Measurements from ENCODE around the gene GIPC3. TPM values are rescaled to one million over a fixed set of nuclear protein-coding genes. Genes with fewer than 3 reads are reported as not detected.

Gene GIPC3
- total RNA-seq, 1 donor from 2014 or later, result 1.8 TPM

DNA sequence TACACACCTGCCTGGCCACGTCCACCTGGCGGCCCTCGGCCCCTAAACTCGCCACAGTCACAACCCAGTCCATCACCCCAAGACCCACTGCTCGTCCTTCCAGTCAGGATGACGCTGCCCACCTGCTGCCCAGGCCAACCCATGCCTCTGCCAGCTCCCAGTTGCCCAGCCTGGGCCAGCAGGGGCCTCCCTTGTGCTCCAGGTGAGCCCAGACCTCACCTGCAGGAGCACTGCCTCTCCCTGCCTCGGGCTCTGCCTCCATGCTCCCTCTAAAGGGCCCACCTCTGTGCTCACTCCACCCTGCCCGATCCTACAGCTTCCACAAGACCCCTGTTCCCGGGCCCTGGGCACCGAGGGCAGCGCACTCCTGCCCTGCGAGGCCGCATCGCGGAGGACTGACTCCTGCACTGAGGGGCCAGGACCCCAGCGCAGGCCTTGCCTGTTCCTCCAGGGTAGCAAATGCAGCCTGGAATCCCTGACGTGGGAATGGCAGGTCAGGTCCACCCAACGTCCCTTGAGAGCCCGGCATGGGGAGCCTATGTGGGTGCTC lies 49.3 kb downstream of the GIPC3 start:
- no peak for DNase-seq (ENCODE audit: low spot score)

DNA sequence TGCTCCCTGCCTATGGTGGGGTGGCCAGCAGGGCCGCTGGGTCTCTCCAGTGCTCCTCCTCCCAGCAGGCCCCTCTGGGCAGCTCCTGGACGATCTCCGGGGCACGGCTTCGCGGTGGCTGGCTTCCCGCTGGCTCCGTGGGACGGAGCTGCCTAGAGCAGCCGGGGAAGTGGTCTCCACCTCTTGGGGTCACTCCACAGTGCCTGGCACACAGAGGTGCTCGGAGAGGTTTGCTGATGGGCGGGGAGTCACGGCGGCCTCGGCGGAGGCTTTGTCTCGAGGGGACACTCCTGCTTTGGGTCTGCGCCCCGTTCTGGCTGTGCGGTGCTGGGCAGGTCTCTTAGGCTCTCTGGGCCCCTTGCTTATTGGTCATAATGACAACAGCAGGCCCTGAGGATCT lies 51.2 kb downstream of the GIPC3 start:
- DNase-seq (ENCODE audit: low spot score), result no peak

DNA sequence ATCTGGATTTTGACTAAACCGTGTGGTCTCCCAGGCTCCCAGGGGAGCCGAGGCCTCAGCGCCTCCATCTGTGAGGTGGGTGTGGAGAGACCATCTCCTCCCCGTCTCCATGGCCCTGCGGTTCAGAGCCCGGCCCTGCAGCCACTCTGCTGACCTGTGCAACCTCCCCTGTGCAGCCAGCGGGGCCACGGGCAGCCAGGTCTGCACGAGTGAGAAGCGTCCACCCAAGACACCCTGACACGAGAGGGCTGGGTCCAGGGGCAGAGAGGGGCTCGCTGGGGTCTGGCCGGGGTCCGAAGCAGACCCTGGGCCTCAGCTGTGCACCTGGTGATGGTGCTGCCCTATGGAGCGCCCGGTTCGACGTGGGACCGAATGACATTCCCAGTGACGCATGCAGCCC lies 51.7 kb downstream of the GIPC3 start:
- no peak for DNase-seq (ENCODE audit: low spot score)

DNA sequence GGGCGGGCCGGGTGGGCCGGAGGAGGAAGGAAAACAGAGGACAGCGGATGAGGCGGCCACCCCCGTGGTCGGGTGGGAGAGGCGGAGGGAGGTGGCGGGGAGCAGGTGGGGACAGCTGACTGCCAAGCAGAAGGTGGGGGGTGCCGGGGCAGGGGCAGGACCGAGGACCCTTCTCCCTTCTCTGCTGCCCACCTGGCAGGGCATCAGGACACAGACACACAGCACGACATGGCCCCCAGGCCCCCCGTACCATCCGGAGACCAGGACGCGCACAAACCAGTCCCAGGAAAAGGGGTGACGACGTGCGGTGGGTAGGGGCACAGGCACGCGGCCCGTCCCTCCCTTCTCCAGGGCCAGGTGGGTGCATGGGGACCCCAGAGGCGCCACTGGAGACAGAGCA lies 52.3 kb downstream of the GIPC3 start:
- DNase-seq (ENCODE audit: low spot score), result no peak

DNA sequence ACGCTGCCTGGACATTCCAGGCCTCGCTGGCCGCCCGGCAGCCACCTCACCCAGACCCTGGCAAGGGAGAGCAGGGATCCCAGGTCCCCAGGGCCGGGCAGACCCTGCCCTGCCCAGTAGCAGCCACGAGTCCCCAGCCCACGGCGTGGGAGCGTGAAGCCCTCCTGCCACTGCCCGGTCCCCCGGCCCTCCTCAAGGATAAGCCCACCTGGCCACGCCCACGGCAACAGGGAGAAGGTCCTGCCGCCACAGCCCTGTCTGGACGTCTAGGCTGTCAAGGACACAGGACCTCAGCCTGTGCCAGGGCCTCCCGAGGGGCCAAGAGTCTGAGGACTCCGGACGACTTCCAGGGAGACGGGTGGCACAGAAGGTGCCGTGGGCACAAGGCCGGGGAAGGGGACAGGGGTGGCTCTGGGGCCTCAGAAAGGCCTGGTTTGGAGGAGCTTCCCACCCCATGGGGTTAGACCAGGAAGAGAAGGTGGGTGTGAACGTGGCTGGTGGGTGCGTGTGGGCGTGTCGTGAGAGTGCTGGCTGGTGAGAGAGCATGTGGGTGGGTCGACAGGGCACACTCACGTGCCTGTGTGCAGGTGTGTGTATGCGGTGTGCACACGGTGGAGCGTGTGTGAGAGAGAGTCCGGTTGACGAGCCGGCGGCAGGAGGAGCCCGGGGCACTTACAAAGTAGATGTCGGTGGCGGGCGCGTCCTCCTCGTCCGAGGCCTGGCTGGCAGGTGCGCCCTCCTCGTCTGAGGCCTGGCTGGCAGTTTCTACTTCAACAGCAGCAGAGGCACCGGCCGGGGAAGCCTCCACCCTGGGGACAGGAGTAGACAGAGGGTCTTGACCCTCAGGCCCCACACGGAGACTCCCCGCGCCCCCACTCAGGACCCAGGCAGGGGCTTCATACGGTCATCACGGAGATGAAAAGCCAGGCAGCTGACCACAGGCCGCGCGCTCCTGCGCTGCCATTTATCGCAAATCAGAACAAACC lies 53.2 kb downstream of the GIPC3 start:
- DNase-seq (ENCODE audit: low spot score), result no peak

DNA sequence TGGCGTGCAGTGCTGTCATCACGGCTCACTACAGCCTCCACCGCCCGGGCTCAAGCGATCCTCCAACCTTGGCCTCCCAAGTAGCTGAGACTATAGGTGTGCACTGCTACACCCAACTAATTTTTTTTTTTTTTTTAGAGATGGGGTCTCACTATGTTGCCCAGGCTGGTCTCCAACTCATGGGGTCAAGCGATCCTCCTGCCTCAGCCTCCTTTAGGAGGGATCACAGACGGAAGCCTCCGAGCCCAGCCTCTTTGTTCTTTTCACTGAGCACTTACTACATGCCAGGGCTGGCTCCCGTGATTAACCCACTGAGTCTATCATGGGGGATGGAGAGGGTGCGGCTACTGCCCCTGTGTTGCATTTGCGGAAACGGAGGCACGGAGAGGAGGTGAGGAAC lies 54.2 kb downstream of the GIPC3 start:
- DNase-seq (ENCODE audit: low spot score), result no peak

DNA sequence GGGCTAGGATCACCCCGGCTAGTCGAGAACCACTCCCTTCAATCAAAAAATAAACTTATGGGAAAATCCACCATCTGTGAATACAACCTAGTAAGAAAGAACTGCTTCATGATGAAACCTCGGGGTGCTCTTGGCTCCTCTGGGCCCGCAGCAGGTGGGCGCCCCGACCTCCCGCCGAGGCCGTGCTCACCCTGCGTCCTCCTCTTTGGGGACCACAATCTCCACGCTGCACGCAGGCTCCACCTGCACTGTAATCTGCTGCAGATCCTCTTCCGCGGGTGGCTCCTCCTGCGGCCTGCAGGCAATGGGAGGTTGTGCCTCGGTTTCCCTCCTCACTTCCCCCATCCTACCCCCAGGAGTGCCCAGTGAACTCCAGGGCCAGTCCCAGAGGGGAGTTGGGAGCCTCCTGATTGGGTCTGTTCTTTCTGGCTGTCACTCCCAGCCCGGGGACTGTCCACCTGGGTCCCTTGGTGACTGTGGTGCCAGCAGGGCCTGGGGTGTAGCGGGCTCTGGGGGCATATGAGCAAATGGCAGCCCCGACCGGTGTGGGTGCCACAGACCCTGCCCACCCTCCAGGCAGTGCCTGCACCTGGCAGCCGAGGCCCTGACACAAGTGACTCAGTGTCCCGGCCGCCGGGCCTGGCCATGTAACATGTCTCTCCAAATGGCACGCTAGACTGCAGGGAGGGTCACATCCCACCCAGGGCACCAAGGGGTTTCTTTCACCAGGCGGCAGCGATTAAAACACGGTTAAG lies 56.4 kb downstream of the GIPC3 start:
- no peak for DNase-seq (ENCODE audit: low spot score)

DNA sequence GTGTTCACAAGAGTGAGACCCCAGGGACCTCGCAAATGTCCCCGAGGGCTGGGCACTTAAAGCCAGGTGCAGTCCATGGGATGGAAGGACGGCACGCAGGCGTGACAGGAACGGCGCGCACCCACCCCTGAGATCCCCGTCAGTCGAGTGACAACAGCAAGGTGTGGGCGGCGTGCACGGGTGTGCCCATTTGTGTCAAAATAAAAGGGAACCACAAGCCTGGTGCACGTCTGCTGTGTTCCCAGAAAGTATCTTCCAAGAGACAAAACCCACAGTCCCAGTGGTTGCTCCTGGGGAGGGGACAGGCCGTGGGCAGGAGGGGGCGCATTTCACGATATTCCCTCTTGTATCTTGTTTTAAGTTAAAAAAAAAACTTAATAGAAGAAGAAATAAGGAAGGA lies 57.0 kb downstream of the GIPC3 start:
- DNase-seq (ENCODE audit: low spot score), result no peak

Other genes with a start within 250 kb of the GIPC3 start
- gene NFIC, start 218.9 kb upstream of the GIPC3 start, total RNA-seq, result 207 TPM
- gene SMIM24, start 105.0 kb upstream of the GIPC3 start, total RNA-seq, result 0.42 TPM
- gene SMIM44, start 102.0 kb upstream of the GIPC3 start, total RNA-seq, result not detected
- 10.5 TPM for gene DOHH, start 84.8 kb upstream of the GIPC3 start, total RNA-seq
- gene FZR1, start 79.2 kb upstream of the GIPC3 start, total RNA-seq, result 28.1 TPM
- gene TEKTIP1, start 46.3 kb upstream of the GIPC3 start, total RNA-seq, result 0.51 TPM
- 63.1 TPM for gene MFSD12, start 27.9 kb upstream of the GIPC3 start, total RNA-seq
- gene HMG20B, start 12.5 kb upstream of the GIPC3 start, total RNA-seq, result 55.1 TPM
- 5.4 TPM for gene TBXA2R, start 21.4 kb downstream of the GIPC3 start, total RNA-seq
- 18.9 TPM for gene CACTIN, start 41.3 kb downstream of the GIPC3 start, total RNA-seq
- gene PIP5K1C, start 115.0 kb downstream of the GIPC3 start, total RNA-seq, result 40.0 TPM
- 0.39 TPM for gene TJP3, start 122.9 kb downstream of the GIPC3 start, total RNA-seq
- gene APBA3, start 176.2 kb downstream of the GIPC3 start, total RNA-seq, result 12.1 TPM
- gene MRPL54, start 177.2 kb downstream of the GIPC3 start, total RNA-seq, result 72.7 TPM
- gene RAX2, start 186.8 kb downstream of the GIPC3 start, total RNA-seq, result not detected
- 3.3 TPM for gene MATK, start 200.9 kb downstream of the GIPC3 start, total RNA-seq

Data from mesenteric fat pad (tissue), 1 donor.